ENCODE data around the gene HEPACAM. TPM values are rescaled to one million over a fixed set of nuclear protein-coding genes. Genes with fewer than 3 reads are reported as not detected.

The HEPACAM gene
- total RNA-seq, 3 donors from 2014 or later: not detected

- ATAC-seq: no peak
- no peaks in the 10 kb centered on the region for H3K4me1 Mint-ChIP-seq (ENCODE audit: low read depth)
- DNase-seq: no peak
- H3K36me3 Mint-ChIP-seq (ENCODE audit: insufficient read depth): no peaks in the 10 kb centered on the region
- no peak overlapping the region for H3K4me3 Mint-ChIP-seq
- H3K9me3 Mint-ChIP-seq: no peaks in the 10 kb centered on the region
- peaks cover 8% of the 10 kb centered on the region for H3K27me3 Mint-ChIP-seq (ENCODE audit: low read depth)
Observed at GRCh38 chr11:124890683-124891372, 45.0 kb downstream of the HEPACAM start.

GRCh38 chr11:124890151-124890550 lies 45.7 kb downstream of the HEPACAM start:
- H3K4me3 Mint-ChIP-seq: no peak overlapping the region
- no peaks in the 10 kb centered on the region for H3K36me3 Mint-ChIP-seq (ENCODE audit: insufficient read depth)
- DNase-seq (no peak), ATAC-seq (no peak)
- H3K4me1 Mint-ChIP-seq (ENCODE audit: low read depth): no peaks in the 10 kb centered on the region
- H3K27me3 Mint-ChIP-seq (ENCODE audit: low read depth): peaks cover 10% of the 10 kb centered on the region
- no peaks in the 10 kb centered on the region for H3K9me3 Mint-ChIP-seq

- no peak for DNase-seq
- no peaks in the 10 kb centered on the region for H3K36me3 Mint-ChIP-seq (ENCODE audit: insufficient read depth)
- no peaks in the 10 kb centered on the region for H3K4me1 Mint-ChIP-seq (ENCODE audit: low read depth)
- no peaks in the 10 kb centered on the region for H3K9me3 Mint-ChIP-seq
- peaks cover 12% of the 10 kb centered on the region for H3K27me3 Mint-ChIP-seq (ENCODE audit: low read depth)
- no peak for ATAC-seq
- H3K4me3 Mint-ChIP-seq: no peak overlapping the region
Observed at GRCh38 chr11:124889191-124890091, 46.4 kb downstream of the HEPACAM start.

- DNase-seq (no peak), ATAC-seq (no peak)
- Mint-ChIP-seq H3K4me1 (ENCODE audit: low read depth) (no peaks in the 10 kb centered on the region), H3K4me3 (no peak overlapping the region), H3K27me3 (ENCODE audit: low read depth) (peaks cover 12% of the 10 kb centered on the region), H3K36me3 (ENCODE audit: insufficient read depth) (no peaks in the 10 kb centered on the region), H3K9me3 (no peaks in the 10 kb centered on the region)
Observed at GRCh38 chr11:124887667-124888013, 48.2 kb downstream of the HEPACAM start.

GRCh38 chr11:124886978-124887666 lies 48.7 kb downstream of the HEPACAM start:
- H3K9me3 Mint-ChIP-seq: no peaks in the 10 kb centered on the region
- no peak for ATAC-seq
- H3K4me1 Mint-ChIP-seq (ENCODE audit: low read depth): no peaks in the 10 kb centered on the region
- H3K36me3 Mint-ChIP-seq (ENCODE audit: insufficient read depth): no peaks in the 10 kb centered on the region
- no peak for DNase-seq
- peaks cover 12% of the 10 kb centered on the region for H3K27me3 Mint-ChIP-seq (ENCODE audit: low read depth)
- H3K4me3 Mint-ChIP-seq: no peak overlapping the region

GRCh38 chr11:124886476-124886875 lies 49.4 kb downstream of the HEPACAM start:
- Mint-ChIP-seq H3K9me3 (no peaks in the 10 kb centered on the region), H3K4me3 (no peak overlapping the region), H3K4me1 (ENCODE audit: low read depth) (no peaks in the 10 kb centered on the region), H3K27me3 (ENCODE audit: low read depth) (peaks cover 12% of the 10 kb centered on the region), H3K36me3 (ENCODE audit: insufficient read depth) (no peaks in the 10 kb centered on the region)
- DNase-seq: no peak
- no peak for ATAC-seq

GRCh38 chr11:124884869-124885479 lies 50.9 kb downstream of the HEPACAM start:
- H3K4me1 Mint-ChIP-seq (ENCODE audit: low read depth): no peaks in the 10 kb centered on the region
- no peak for DNase-seq
- peaks cover 12% of the 10 kb centered on the region for H3K27me3 Mint-ChIP-seq (ENCODE audit: low read depth)
- ATAC-seq: no peak
- H3K4me3 Mint-ChIP-seq: no peak overlapping the region
- H3K36me3 Mint-ChIP-seq (ENCODE audit: insufficient read depth): no peaks in the 10 kb centered on the region
- H3K9me3 Mint-ChIP-seq: no peaks in the 10 kb centered on the region

GRCh38 chr11:124884340-124884739 lies 51.5 kb downstream of the HEPACAM start:
- Mint-ChIP-seq H3K9me3 (no peaks in the 10 kb centered on the region), H3K36me3 (ENCODE audit: insufficient read depth) (no peaks in the 10 kb centered on the region), H3K4me1 (ENCODE audit: low read depth) (no peaks in the 10 kb centered on the region), H3K4me3 (no peak overlapping the region), H3K27me3 (ENCODE audit: low read depth) (peaks cover 12% of the 10 kb centered on the region)
- ATAC-seq (no peak), DNase-seq (no peak)

- no peak for ATAC-seq
- Mint-ChIP-seq H3K4me3 (no peak overlapping the region), H3K36me3 (ENCODE audit: insufficient read depth) (no peaks in the 10 kb centered on the region), H3K9me3 (no peaks in the 10 kb centered on the region), H3K27me3 (ENCODE audit: low read depth) (peaks cover 8% of the 10 kb centered on the region), H3K4me1 (ENCODE audit: low read depth) (peaks cover 2% of the 10 kb centered on the region)
- DNase-seq: no peak
Observed at GRCh38 chr11:124882339-124883071, 53.3 kb downstream of the HEPACAM start.

GRCh38 chr11:124880958-124881357 lies 54.9 kb downstream of the HEPACAM start:
- Mint-ChIP-seq H3K36me3 (ENCODE audit: insufficient read depth) (no peaks in the 10 kb centered on the region), H3K27me3 (ENCODE audit: low read depth) (peaks cover 4% of the 10 kb centered on the region), H3K4me3 (no peak overlapping the region), H3K4me1 (ENCODE audit: low read depth) (peaks cover 11% of the 10 kb centered on the region), H3K9me3 (no peaks in the 10 kb centered on the region)
- DNase-seq (no peak), ATAC-seq (no peak)

- Mint-ChIP-seq H3K36me3 (ENCODE audit: insufficient read depth) (no peaks in the 10 kb centered on the region), H3K4me3 (no peak overlapping the region), H3K9me3 (no peaks in the 10 kb centered on the region), H3K4me1 (ENCODE audit: low read depth) (peaks cover 17% of the 10 kb centered on the region), H3K27me3 (ENCODE audit: low read depth) (peaks cover 2% of the 10 kb centered on the region)
- no peak for ATAC-seq
- no peak for DNase-seq
Observed at GRCh38 chr11:124880290-124880611, 55.6 kb downstream of the HEPACAM start.

GRCh38 chr11:124879493-124880289 lies 56.2 kb downstream of the HEPACAM start:
- no peak for ATAC-seq
- peaks cover 17% of the 10 kb centered on the region for H3K4me1 Mint-ChIP-seq (ENCODE audit: low read depth)
- H3K27me3 Mint-ChIP-seq (ENCODE audit: low read depth): peaks cover 3% of the 10 kb centered on the region
- H3K9me3 Mint-ChIP-seq: no peaks in the 10 kb centered on the region
- DNase-seq: no peak
- no peaks in the 10 kb centered on the region for H3K36me3 Mint-ChIP-seq (ENCODE audit: insufficient read depth)
- H3K4me3 Mint-ChIP-seq: no peak overlapping the region

GRCh38 chr11:124878759-124879492 lies 56.9 kb downstream of the HEPACAM start:
- DNase-seq (no peak), ATAC-seq (no peak)
- Mint-ChIP-seq H3K27me3 (ENCODE audit: low read depth) (peaks cover 5% of the 10 kb centered on the region), H3K36me3 (ENCODE audit: insufficient read depth) (no peaks in the 10 kb centered on the region), H3K4me3 (no peak overlapping the region), H3K4me1 (ENCODE audit: low read depth) (peaks cover 17% of the 10 kb centered on the region), H3K9me3 (no peaks in the 10 kb centered on the region)

Measured in activated T-cell treated with anti-CD3 and anti-CD28 coated beads, Interleukin-2, amount 50 U/mL, for 4 hours (primary cell).